ENCODE measurements around the gene SPAG16. TPM values are rescaled to one million over a fixed set of nuclear protein-coding genes. Genes with fewer than 3 reads are reported as not detected.

The SPAG16 gene
- total RNA-seq, 1 experiment from 2014 or later: 17.2 TPM

- Histone ChIP-seq H3K4me2 (ENCODE audit: low read length) (no peak overlapping the region), H3K36me3 (ENCODE audit: low read depth, low read length) (no peaks in the 10 kb centered on the region), H3K79me2 (ENCODE audit: low read length) (no peaks in the 10 kb centered on the region), H3K27me3 (ENCODE audit: low read length) (no peaks in the 10 kb centered on the region), H3K9me2 (replicated peaks; ENCODE audit: low read length) (no peaks in the 10 kb centered on the region), H3K27ac (ENCODE audit: low read length) (no peak overlapping the region), H3F3A (ENCODE audit: low read length, unreplicated experiment) (no peaks in the 10 kb centered on the region), H2AFZ (ENCODE audit: low read length) (no peak overlapping the region), H3K4me3 (ENCODE audit: low read length) (no peak overlapping the region), H3K9me3 (ENCODE audit: low read length) (no peaks in the 10 kb centered on the region), H4K20me1 (ENCODE audit: low read length) (no peaks in the 10 kb centered on the region), H3K9ac (ENCODE audit: low read length) (no peak overlapping the region), H3K4me1 (ENCODE audit: insufficient read depth, low read length) (peaks cover 26% of the 10 kb centered on the region)
- ATAC-seq (no peak), DNase-seq (peak; percentile 36)
- peak; percentile 55 for TF ChIP-seq CTCF (conservative IDR thresholded peaks at IDR 0.05; ENCODE audit: low read depth, low read length)
- TF ChIP-seq EZH2phosphoT487 (IDR thresholded peaks at IDR 0.05; ENCODE audit: borderline replicate concordance, low read length): no peak
- TF ChIP-seq EZH2 (IDR thresholded peaks at IDR 0.05; ENCODE audit: low read length, unreplicated experiment): no peak
- POLR2A ChIA-PET (ENCODE audit: unreplicated experiment): interaction anchor here (0.6 kb wide), 1 partner anchor 1132 kb away, joined by 5 read pairs; no protein-coding TSS in a partner anchor
- BruUV-seq (replicated peaks): no TSS peak
- intact Hi-C loops (cut with micrococcal nuclease): loop anchor here (1.0 to 5.0 kb wide), 5 partner anchors 233 to 1188 kb away; partner anchors contain the start of gene BARD1
- CTCF ChIA-PET: interaction anchor here (0.6 to 1.2 kb wide), 4 partner anchors 107 to 614 kb away, joined by 3 to 9 read pairs (median 4); partner anchors contain the start of gene VWC2L
Measured at GRCh38 chr2:214079032-214079431, 794.8 kb downstream of the SPAG16 start.

GRCh38 chr2:214088536-214088935 is 804.3 kb downstream of the SPAG16 start:
- TF ChIP-seq EZH2 (IDR thresholded peaks at IDR 0.05; ENCODE audit: low read length, unreplicated experiment): no peak
- no peak for TF ChIP-seq EZH2phosphoT487 (IDR thresholded peaks at IDR 0.05; ENCODE audit: borderline replicate concordance, low read length)
- TF ChIP-seq CTCF (conservative IDR thresholded peaks at IDR 0.05; ENCODE audit: low read depth, low read length): no peak
- ATAC-seq (no peak), DNase-seq (no peak)
- no peaks in the 10 kb centered on the region for H3K9me2 ChIP-seq (replicated peaks; ENCODE audit: low read length)
- H2AFZ ChIP-seq (ENCODE audit: low read length): no peak overlapping the region
- POLR2A ChIA-PET (ENCODE audit: unreplicated experiment): no interaction called here
- H4K20me1 ChIP-seq (ENCODE audit: low read length): no peaks in the 10 kb centered on the region
- H3K4me3 ChIP-seq (ENCODE audit: low read length): no peak overlapping the region
- H3F3A ChIP-seq (ENCODE audit: low read length, unreplicated experiment): no peaks in the 10 kb centered on the region
- H3K27ac ChIP-seq (ENCODE audit: low read length): no peak overlapping the region
- H3K79me2 ChIP-seq (ENCODE audit: low read length): no peaks in the 10 kb centered on the region
- intact Hi-C loops (cut with micrococcal nuclease): no loop called here
- no peak overlapping the region for H3K4me2 ChIP-seq (ENCODE audit: low read length)
- no peaks in the 10 kb centered on the region for H3K27me3 ChIP-seq (ENCODE audit: low read length)
- no peaks in the 10 kb centered on the region for H3K36me3 ChIP-seq (ENCODE audit: low read depth, low read length)
- CTCF ChIA-PET: no interaction called here
- BruUV-seq (replicated peaks): no TSS peak
- no peaks in the 10 kb centered on the region for H3K9me3 ChIP-seq (ENCODE audit: low read length)
- no peaks in the 10 kb centered on the region for H3K4me1 ChIP-seq (ENCODE audit: insufficient read depth, low read length)
- H3K9ac ChIP-seq (ENCODE audit: low read length): no peak overlapping the region

- ATAC-seq (no peak), DNase-seq (no peak)
- no peaks in the 10 kb centered on the region for H3K27me3 ChIP-seq (ENCODE audit: low read length)
- H3K4me1 ChIP-seq (ENCODE audit: insufficient read depth, low read length): no peaks in the 10 kb centered on the region
- H3K79me2 ChIP-seq (ENCODE audit: low read length): no peaks in the 10 kb centered on the region
- no TSS peak for BruUV-seq (replicated peaks)
- POLR2A ChIA-PET (ENCODE audit: unreplicated experiment): no interaction called here
- no peaks in the 10 kb centered on the region for H4K20me1 ChIP-seq (ENCODE audit: low read length)
- no peak for TF ChIP-seq CTCF (conservative IDR thresholded peaks at IDR 0.05; ENCODE audit: low read depth, low read length)
- no peak for TF ChIP-seq EZH2 (IDR thresholded peaks at IDR 0.05; ENCODE audit: low read length, unreplicated experiment)
- TF ChIP-seq EZH2phosphoT487 (IDR thresholded peaks at IDR 0.05; ENCODE audit: borderline replicate concordance, low read length): no peak
- CTCF ChIA-PET: no interaction called here
- no peaks in the 10 kb centered on the region for H3K9me3 ChIP-seq (ENCODE audit: low read length)
- H3K4me3 ChIP-seq (ENCODE audit: low read length): no peak overlapping the region
- H2AFZ ChIP-seq (ENCODE audit: low read length): no peak overlapping the region
- no peak overlapping the region for H3K27ac ChIP-seq (ENCODE audit: low read length)
- H3K36me3 ChIP-seq (ENCODE audit: low read depth, low read length): no peaks in the 10 kb centered on the region
- H3K4me2 ChIP-seq (ENCODE audit: low read length): no peak overlapping the region
- intact Hi-C loops (cut with micrococcal nuclease): no loop called here
- H3K9me2 ChIP-seq (replicated peaks; ENCODE audit: low read length): no peaks in the 10 kb centered on the region
- H3F3A ChIP-seq (ENCODE audit: low read length, unreplicated experiment): no peaks in the 10 kb centered on the region
- H3K9ac ChIP-seq (ENCODE audit: low read length): no peak overlapping the region
Measured at GRCh38 chr2:214096208-214096715, 812.0 kb downstream of the SPAG16 start.
